K562 (cell line): ENCODE data around the gene NAP1L4. TPM values are rescaled to one million over a fixed set of nuclear protein-coding genes. Genes with fewer than 3 reads are reported as not detected.
A peak's percentile ranks its signal among the peaks of the same experiment; 100 is the strongest.

ENCODE experiments used
- ATAC-seq: fragments of 200-7000 bp; cut with Tn5 transposase; 3 replicates; pipeline ENCODE4 v1.9.1; 2020; ENCODE audit warnings: moderate library complexity
- BruUV-seq: library from RNA; stranded (reverse); fragments of 400-500 nt; replicated peaks from 2 replicates; lab custom pipeline; 2021; lab: Mats Ljungman, UMichigan
- CTCF ChIA-PET: fragments of 300-600 bp; formaldehyde crosslinking; extraction: SDS; loops from one replicate; lab custom pipeline; 2021; ENCODE audit warnings: low intra/inter-chr PET ratio; lab: Yijun Ruan, JAX
- POLR2A ChIA-PET: fragments of 300-600, 350-650 bp; sonication (Branson Sonifier 250); formaldehyde crosslinking; extraction: SDS; loops from one replicate; lab custom pipeline; 2021; ENCODE audit warnings: antibody characterized with exemption, inconsistent platforms; lab: Yijun Ruan, JAX
- DNase-seq, 4 experiments: peaks; one replicate each; pipeline versions ENCODE4 v3.0.0 to v3.0.0-alpha.2; 2011 to 2018; ENCODE audit warnings: low spot score in 3 of 4, mixed read lengths in 3 of 4; ENCODE audit errors: extremely low read depth in 1 of 4
- FAIRE-seq: peaks from 2 replicates; lab custom pipeline; 2011; peaks lifted over from hg19 to GRCh38; lab: Jason Lieb, UNC
- H2AFZ ChIP-seq: 2 replicates; pipeline ENCODE4 v1.6.0; 2011; ENCODE audit warnings: low read depth, low read length, control low read depth, inconsistent platforms
- H3K27ac ChIP-seq: fragments of 200-600 bp; 3 replicates; pipeline ENCODE4 v1.8.0; 2011; ENCODE audit warnings: low read depth, mild to moderate bottlenecking, control low read depth, inconsistent platforms, low read length, moderate library complexity, mixed read lengths; ENCODE audit errors: extremely low read depth
- H3K27me3 ChIP-seq, 2 experiments: fragments of 300-600 bp in 1 of 2; 2 replicates in 1 of 2; 3 replicates in 1 of 2; pipeline versions ENCODE4 v1.6.0 to v1.8.0; 2011; ENCODE audit warnings: inconsistent platforms in 2 of 2, low read length in 2 of 2, mild to moderate bottlenecking in 1 of 2, mixed read lengths in 1 of 2, moderate library complexity in 1 of 2; ENCODE audit not compliant: control insufficient read depth in 2 of 2, insufficient read depth in 2 of 2
- H3K36me3 ChIP-seq: fragments of 300-600 bp; 3 replicates; pipeline ENCODE4 v1.8.0; 2011; ENCODE audit warnings: mild to moderate bottlenecking, low read length, inconsistent platforms; ENCODE audit not compliant: control insufficient read depth, insufficient read depth
- H3K4me1 ChIP-seq, 2 experiments: fragments of 200-600 bp in 1 of 2; replicated peaks in 1 of 2; 2 replicates in 1 of 2; 3 replicates in 1 of 2; pipeline versions ENCODE4 v1.5.1 to v1.8.0; 2011; ENCODE audit warnings: inconsistent platforms in 2 of 2, low read length in 2 of 2, mild to moderate bottlenecking in 1 of 2, mixed read lengths in 1 of 2, moderate library complexity in 1 of 2; ENCODE audit not compliant: control insufficient read depth in 2 of 2, insufficient read depth in 2 of 2
- H3K4me2 ChIP-seq: 2 replicates; pipeline ENCODE4 v1.6.1; 2011; ENCODE audit warnings: low read length, control low read depth, inconsistent platforms, mixed read lengths; ENCODE audit not compliant: insufficient read depth
- H3K4me3 ChIP-seq: fragments of 200-600 bp; sonication (generic), shearing (Covaris generic); 2 replicates; pipeline ENCODE4 v1.5.1; 2016; ENCODE audit warnings: control low read depth, inconsistent platforms
- H3K79me2 ChIP-seq: fragments of 200-600 bp; 3 replicates; pipeline ENCODE4 v1.8.0; 2011; ENCODE audit warnings: low read length, inconsistent platforms; ENCODE audit not compliant: control insufficient read depth, insufficient read depth
- H3K9ac ChIP-seq, 2 experiments: 2 replicates each; pipeline versions ENCODE4 v1.6.0 to v1.6.1; 2011; ENCODE audit warnings: low read depth in 2 of 2, low read length in 2 of 2, control low read depth in 1 of 2, inconsistent platforms in 1 of 2, mild to moderate bottlenecking in 1 of 2, mixed read lengths in 1 of 2; ENCODE audit not compliant: insufficient read depth in 1 of 2
- H3K9me1 ChIP-seq: one replicate; pipeline ENCODE4 v1.6.0; 2011; ENCODE audit warnings: inconsistent platforms, mild to moderate bottlenecking, low read length, moderate library complexity; ENCODE audit not compliant: control insufficient read depth, insufficient read depth
- H3K9me3 ChIP-seq: replicated peaks from 2 replicates; pipeline ENCODE4 v1.5.1; 2011; ENCODE audit warnings: low read depth, low read length, inconsistent platforms; ENCODE audit not compliant: control insufficient read depth, insufficient read depth
- H4K20me1 ChIP-seq: replicated peaks from 2 replicates; pipeline ENCODE4 v1.6.1; 2011; ENCODE audit warnings: low read length, inconsistent platforms, mixed read lengths; ENCODE audit not compliant: control insufficient read depth, insufficient read depth
- HNRNPLL ChIP-seq: fragments of 200-400 bp; formaldehyde crosslinking; IDR thresholded peaks from 2 replicates; pipeline ENCODE4 v1.6.1; 2017; ENCODE audit warnings: low read length, low read depth, mild to moderate bottlenecking; ENCODE audit not compliant: poor library complexity, severe bottlenecking
- NUFIP1 ChIP-seq: fragments of 450-650 bp; IDR thresholded peaks from 2 replicates; pipeline ENCODE4 v1.6.1; 2018; ENCODE audit not compliant: partially characterized antibody
- PHTF2 ChIP-seq: fragments of 250-450 bp; sonication (Bioruptor Pico); IDR thresholded peaks from 2 replicates; pipeline ENCODE4 v1.5.0; 2021; ENCODE audit warnings: mild to moderate bottlenecking
- POLR2AphosphoS5 ChIP-seq: IDR thresholded peaks from 2 replicates; pipeline ENCODE4 v1.6.1; 2011; ENCODE audit warnings: mild to moderate bottlenecking, low read depth, low read length, moderate library complexity; ENCODE audit not compliant: control insufficient read depth, insufficient read depth
- POLR3G ChIP-seq: IDR thresholded peaks from 2 replicates; pipeline ENCODE4 v1.6.1; 2011; ENCODE audit not compliant: insufficient read length, insufficient replicate concordance; ENCODE audit errors: extremely low read depth
- ZNF589 ChIP-seq: fragments of 200-800 bp; sonication (Bioruptor generic); IDR thresholded peaks from 2 replicates; pipeline ENCODE4 v1.6.1; 2016; ENCODE audit warnings: low read depth, missing genetic modification characterization, missing compliant biosample characterization
- ZNF644 ChIP-seq: fragments of 200-800 bp; sonication (Bioruptor generic); IDR thresholded peaks from 2 replicates; pipeline ENCODE4 v1.6.1; 2016; ENCODE audit warnings: low read depth, missing genetic modification characterization, missing compliant biosample characterization
- WGBS: fragments of 100-300 bp; shearing (Covaris generic); methylation state at CpG from one replicate; pipeline ENCODE4 v1.1.6; 2016; ENCODE audit warnings: low coverage, mixed read lengths; ENCODE audit not compliant: insufficient coverage; ENCODE audit errors: missing lambda C conversion rate; 5-methylcytosine and 5-hydroxymethylcytosine counted together
- in situ Hi-C: fragments of 300-500 bp; cut with MboI; formaldehyde crosslinking; loops from 4 replicates; pipeline ENCODE4 v1.15.0; 2018; ENCODE audit warnings: inconsistent platforms, mixed read lengths
- intact Hi-C: fragments of 100-400 bp; cut with micrococcal nuclease; formaldehyde crosslinking; loops from 2 replicates; pipeline ENCODE4 v1.14.2; 2022
- polyA plus RNA-seq, 8 experiments: library from polyadenylated mRNA; depleted of rRNA in 4 of 8; stranded (reverse) in 5 of 8; unstranded in 3 of 8; fragments of >200 nt; fragmentation: Nextera tagmentation in 2 of 8; fragmentation: Illumina TruSeq in 1 of 8; extraction: Ambion mirVana in 2 of 8; extraction: Trizol in 1 of 8; gene quantifications; 2 replicates each; pipeline versions ENCODE4 v1.2.1 to v1.2.3, GENCODE V29; 2011 to 2014; ENCODE audit warnings: inconsistent platforms in 1 of 8, missing spikeins in 1 of 8
- total RNA-seq, 7 experiments: library from RNA; depleted of rRNA in 6 of 7; stranded (reverse); fragments of >200 nt in 6 of 7; fragmentation: Illumina TruSeq in 2 of 7; extraction: Trizol in 2 of 7; gene quantifications; 2 replicates each; pipeline versions ENCODE4 v1.2.1 to v1.2.3, GENCODE V29; 2011 to 2021; ENCODE audit warnings: low replicate concordance in 1 of 7
- TF ChIP-seq, protein P1 (sequence below): fragments of 450-650 bp; IDR thresholded peaks from 2 replicates; pipeline ENCODE4 v1.6.1; 2014; ENCODE audit warnings: low read depth, mild to moderate bottlenecking, moderate library complexity, borderline replicate concordance
- TF ChIP-seq, protein P2 (sequence below): fragments of 450-650 bp; IDR thresholded peaks from 2 replicates; pipeline ENCODE4 v1.6.1; 2016; ENCODE audit warnings: low read depth, mild to moderate bottlenecking, moderate library complexity

Gene NAP1L4
- total and polyA plus RNA-seq, 9 of the 15 experiments (the other 6 are each of a cell fraction or from before 2014, with no cell fraction given) = 34.1 to 237 (median 179) TPM

DNA sequence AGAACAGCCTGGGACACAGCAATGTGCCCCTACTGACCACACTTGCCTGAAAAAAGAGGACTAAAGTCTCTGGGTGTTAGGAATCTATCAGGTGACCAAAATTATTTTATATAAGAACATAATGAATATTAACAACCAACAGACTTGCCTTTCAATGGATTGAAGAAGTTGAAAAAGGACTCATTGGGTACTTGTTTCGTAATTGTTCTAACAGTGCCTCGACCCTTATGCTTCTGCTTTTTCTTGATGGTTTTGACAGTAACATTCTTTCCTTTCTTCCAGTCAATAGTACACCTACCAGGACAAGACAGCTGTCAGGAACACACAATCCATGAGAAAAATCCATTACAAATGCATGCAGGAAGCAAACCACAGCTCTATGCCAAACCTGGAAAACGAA lies 33.9 kb downstream of the NAP1L4 start:
- BruUV-seq = no TSS peak
- WGBS = 88% methylated on average over 3 of the region's 3 CpGs
- Histone ChIP-seq H3K4me2 (no peak overlapping the region), H3K9me3 (no peaks in the 10 kb centered on the region), H4K20me1 (peaks cover 24% of the 10 kb centered on the region), H3K27me3 (no peaks in the 10 kb centered on the region), H3K9me1 (no peaks in the 10 kb centered on the region), H3K27ac (no peak overlapping the region), H2AFZ (no peak overlapping the region), H3K79me2 (peaks cover 35% of the 10 kb centered on the region), H3K9ac (no peak overlapping the region), H3K36me3 (peaks cover 98% of the 10 kb centered on the region), H3K4me3 (no peak overlapping the region), H3K4me1 (no peaks in the 10 kb centered on the region; a peak in 2 of 5 replicates)
- intact Hi-C loops = no loop called here
- TF ChIP-seq PHTF2 (CRISPR knock-in tag) (no peak), HNRNPLL (no peak)
- in situ Hi-C loops = no loop called here
- ATAC-seq = no peak
- ChIA-PET POLR2A (interaction anchor here (0.7 to 1.5 kb wide), 4 partner anchors 9 to 36 kb away, joined by 3 to 5 read pairs (median 4); no protein-coding TSS in a partner anchor), CTCF (no interaction called here)
- no peak for DNase-seq
- FAIRE-seq = no peak

DNA sequence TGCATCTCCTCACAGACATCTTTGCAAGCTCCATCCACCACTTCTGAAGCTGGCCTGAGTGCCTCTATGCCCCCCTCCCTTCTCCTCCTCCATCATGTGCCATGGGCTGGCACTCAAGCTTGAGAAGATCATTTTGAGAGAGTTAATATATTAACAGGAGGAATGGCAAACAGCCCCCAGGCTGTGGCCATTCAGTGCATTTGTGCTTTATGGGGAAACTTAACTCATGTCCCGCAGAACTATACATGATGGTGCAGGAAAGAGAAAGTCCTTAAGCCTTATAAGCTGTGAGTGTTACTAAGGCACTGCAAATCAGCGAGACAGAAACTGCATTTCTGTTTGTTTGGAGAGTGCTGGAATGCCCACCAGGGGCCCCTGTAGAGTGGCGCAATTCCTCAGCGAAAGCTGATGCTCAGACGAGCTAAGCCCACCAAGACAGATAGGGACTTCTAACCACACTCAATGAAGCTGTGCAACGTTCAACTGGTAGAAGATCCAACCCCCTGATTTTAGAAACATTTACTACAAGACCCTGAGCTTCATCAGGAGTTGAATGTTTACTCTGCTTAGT lies 36.1 kb downstream of the NAP1L4 start:
- FAIRE-seq (no peak), ATAC-seq (no peak), DNase-seq (no peak)
- ChIA-PET POLR2A (interaction anchor here (0.9 kb wide), 1 partner anchor 25 kb away, joined by 3 read pairs; no protein-coding TSS in a partner anchor), CTCF (no interaction called here)
- Histone ChIP-seq H3K9me3 (no peaks in the 10 kb centered on the region), H3K27ac (no peak overlapping the region), H3K4me3 (no peak overlapping the region), H3K36me3 (peaks cover 99% of the 10 kb centered on the region), H3K9me1 (no peaks in the 10 kb centered on the region), H3K4me1 (peaks cover 0 to 9% of the 10 kb centered on the region in 2 experiments; a peak in 2 of 5 replicates), H3K9ac (no peak overlapping the region), H3K4me2 (no peak overlapping the region), H2AFZ (no peak overlapping the region), H4K20me1 (peaks cover 22% of the 10 kb centered on the region), H3K79me2 (peaks cover 26% of the 10 kb centered on the region), H3K27me3 (no peaks in the 10 kb centered on the region)
- intact Hi-C loops (no loop called here), in situ Hi-C loops (no loop called here)
- 89% methylated on average over 6 of the region's 6 CpGs for WGBS
- TF ChIP-seq, protein P1, sequence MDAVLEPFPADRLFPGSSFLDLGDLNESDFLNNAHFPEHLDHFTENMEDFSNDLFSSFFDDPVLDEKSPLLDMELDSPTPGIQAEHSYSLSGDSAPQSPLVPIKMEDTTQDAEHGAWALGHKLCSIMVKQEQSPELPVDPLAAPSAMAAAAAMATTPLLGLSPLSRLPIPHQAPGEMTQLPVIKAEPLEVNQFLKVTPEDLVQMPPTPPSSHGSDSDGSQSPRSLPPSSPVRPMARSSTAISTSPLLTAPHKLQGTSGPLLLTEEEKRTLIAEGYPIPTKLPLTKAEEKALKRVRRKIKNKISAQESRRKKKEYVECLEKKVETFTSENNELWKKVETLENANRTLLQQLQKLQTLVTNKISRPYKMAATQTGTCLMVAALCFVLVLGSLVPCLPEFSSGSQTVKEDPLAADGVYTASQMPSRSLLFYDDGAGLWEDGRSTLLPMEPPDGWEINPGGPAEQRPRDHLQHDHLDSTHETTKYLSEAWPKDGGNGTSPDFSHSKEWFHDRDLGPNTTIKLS = no peak
- TF ChIP-seq POLR3G (no peak), POLR2AphosphoS5 (peak; percentile 12; the same call in 1 of the 2 replicates), NUFIP1 (no peak), ZNF589 (CRISPR knock-in tag) (no peak), ZNF644 (tag) (no peak)
- TF ChIP-seq, protein P2, sequence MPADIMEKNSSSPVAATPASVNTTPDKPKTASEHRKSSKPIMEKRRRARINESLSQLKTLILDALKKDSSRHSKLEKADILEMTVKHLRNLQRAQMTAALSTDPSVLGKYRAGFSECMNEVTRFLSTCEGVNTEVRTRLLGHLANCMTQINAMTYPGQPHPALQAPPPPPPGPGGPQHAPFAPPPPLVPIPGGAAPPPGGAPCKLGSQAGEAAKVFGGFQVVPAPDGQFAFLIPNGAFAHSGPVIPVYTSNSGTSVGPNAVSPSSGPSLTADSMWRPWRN = no peak
- no TSS peak for BruUV-seq
